ENCODE results near the gene SDR9C7. TPM values are rescaled to one million over a fixed set of nuclear protein-coding genes. Genes with fewer than 3 reads are reported as not detected.
"Not testable (repeated sequence)": the region's sequence is repeated elsewhere in the genome, so short reads cannot be mapped to it uniquely, and the experiment has no call there.

Gene SDR9C7
- total RNA-seq, 2 donors from 2014 or later, result not detected

GRCh38 chr12:56979628-56980027 is 45.4 kb upstream of the SDR9C7 start:
- Histone ChIP-seq H3K9me3 (no peaks in the 10 kb centered on the region), H3K27me3 (no peaks in the 10 kb centered on the region), H3K27ac (no peak overlapping the region), H3K36me3 (no peaks in the 10 kb centered on the region), H3K4me3 (no peak overlapping the region), H3K9ac (ENCODE audit: low read depth in 2 of 2, low read length in 2 of 2) (no peak overlapping the region), H3K4me1 (no peaks in the 10 kb centered on the region)
- TF ChIP-seq, protein P1, sequence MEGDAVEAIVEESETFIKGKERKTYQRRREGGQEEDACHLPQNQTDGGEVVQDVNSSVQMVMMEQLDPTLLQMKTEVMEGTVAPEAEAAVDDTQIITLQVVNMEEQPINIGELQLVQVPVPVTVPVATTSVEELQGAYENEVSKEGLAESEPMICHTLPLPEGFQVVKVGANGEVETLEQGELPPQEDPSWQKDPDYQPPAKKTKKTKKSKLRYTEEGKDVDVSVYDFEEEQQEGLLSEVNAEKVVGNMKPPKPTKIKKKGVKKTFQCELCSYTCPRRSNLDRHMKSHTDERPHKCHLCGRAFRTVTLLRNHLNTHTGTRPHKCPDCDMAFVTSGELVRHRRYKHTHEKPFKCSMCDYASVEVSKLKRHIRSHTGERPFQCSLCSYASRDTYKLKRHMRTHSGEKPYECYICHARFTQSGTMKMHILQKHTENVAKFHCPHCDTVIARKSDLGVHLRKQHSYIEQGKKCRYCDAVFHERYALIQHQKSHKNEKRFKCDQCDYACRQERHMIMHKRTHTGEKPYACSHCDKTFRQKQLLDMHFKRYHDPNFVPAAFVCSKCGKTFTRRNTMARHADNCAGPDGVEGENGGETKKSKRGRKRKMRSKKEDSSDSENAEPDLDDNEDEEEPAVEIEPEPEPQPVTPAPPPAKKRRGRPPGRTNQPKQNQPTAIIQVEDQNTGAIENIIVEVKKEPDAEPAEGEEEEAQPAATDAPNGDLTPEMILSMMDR (IDR thresholded peaks at IDR 0.05), result no peak
- intact Hi-C loops (cut with DNase I), result no loop called here
- no peak for DNase-seq

DNA sequence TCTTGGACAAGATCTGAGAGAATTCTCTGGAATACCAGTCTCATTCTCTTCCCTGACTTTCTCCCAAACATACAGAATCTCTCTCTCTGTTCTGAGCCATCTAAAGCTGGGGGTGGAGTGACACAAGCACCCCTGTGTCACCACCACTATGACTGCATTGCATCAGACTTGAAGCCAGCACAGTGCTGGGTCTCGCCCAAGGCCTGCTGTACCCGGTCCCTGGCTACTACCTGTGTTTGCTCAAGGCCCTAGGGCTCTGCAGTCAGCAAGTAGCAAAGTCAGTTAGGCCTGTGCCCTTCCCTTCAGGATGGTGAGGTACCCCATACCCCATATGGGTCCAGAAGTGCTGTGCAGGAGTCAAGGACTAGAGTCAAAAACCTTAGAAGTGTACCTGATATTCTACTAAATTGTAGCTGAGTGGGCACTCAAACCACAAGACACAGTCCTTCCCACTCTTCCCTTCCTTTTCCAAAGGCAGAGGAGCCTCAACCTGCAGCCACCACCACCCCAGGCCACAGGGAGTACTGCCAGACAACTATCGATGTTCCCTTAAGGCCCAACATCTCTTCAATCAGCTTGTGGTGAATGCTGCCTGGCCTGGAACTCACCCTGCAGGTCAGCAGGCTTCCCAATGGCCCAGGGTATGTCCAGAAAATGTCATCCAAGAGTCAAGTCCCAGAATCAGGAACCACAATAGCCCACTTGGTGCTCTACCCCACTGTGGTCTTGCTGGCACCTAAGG is 44.4 kb upstream of the SDR9C7 start:
- Histone ChIP-seq H3K27ac (no peak overlapping the region), H3K27me3 (no peaks in the 10 kb centered on the region), H3K9ac (ENCODE audit: low read depth in 2 of 2, low read length in 2 of 2) (no peak overlapping the region), H3K4me3 (no peak overlapping the region), H3K9me3 (no peaks in the 10 kb centered on the region), H3K36me3 (no peaks in the 10 kb centered on the region), H3K4me1 (no peaks in the 10 kb centered on the region)
- TF ChIP-seq, protein P1 (IDR thresholded peaks at IDR 0.05), result no peak
- intact Hi-C loops (cut with DNase I), result no loop called here
- DNase-seq, result no peak

DNA sequence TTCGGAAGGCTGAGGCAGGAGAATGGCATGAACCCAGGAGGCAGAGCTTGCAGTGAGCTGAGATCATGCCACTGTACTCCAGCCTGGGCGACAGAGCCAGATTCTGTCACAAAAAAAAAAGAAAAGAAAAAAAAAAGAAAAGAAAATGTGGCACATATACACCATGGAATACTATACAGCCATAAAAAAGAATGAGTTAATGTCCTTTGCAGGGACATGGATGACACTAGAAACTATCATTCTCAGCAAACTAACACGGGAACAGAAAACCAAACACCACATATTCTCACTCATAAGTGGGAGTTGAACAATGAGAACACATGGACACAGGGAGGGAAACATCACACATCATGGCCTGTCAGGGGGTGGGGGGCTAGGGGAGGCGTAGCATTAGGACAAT is 43.2 kb upstream of the SDR9C7 start:
- H3K9ac ChIP-seq (ENCODE audit: low read depth in 2 of 2, low read length in 2 of 2); H3K27me3 ChIP-seq; intact Hi-C loops (cut with DNase I); H3K4me1 ChIP-seq; DNase-seq; H3K36me3 ChIP-seq; H3K27ac ChIP-seq; H3K4me3 ChIP-seq; H3K9me3 ChIP-seq: not testable (repeated sequence)

GRCh38 chr12:56974224-56974623 is 40.0 kb upstream of the SDR9C7 start:
- H3K9ac ChIP-seq (ENCODE audit: low read depth in 2 of 2, low read length in 2 of 2); H3K27ac ChIP-seq; H3K27me3 ChIP-seq; H3K9me3 ChIP-seq; intact Hi-C loops (cut with DNase I); H3K4me1 ChIP-seq; H3K36me3 ChIP-seq; DNase-seq; H3K4me3 ChIP-seq: not testable (repeated sequence)

- H3K27ac ChIP-seq; H3K4me1 ChIP-seq; H3K9me3 ChIP-seq; H3K27me3 ChIP-seq; DNase-seq; intact Hi-C loops (cut with DNase I); H3K36me3 ChIP-seq; H3K4me3 ChIP-seq; H3K9ac ChIP-seq (ENCODE audit: low read depth in 2 of 2, low read length in 2 of 2): not testable (repeated sequence)
Observed at GRCh38 chr12:56968910-56969309, 34.7 kb upstream of the SDR9C7 start.

GRCh38 chr12:56965997-56966642 is 31.9 kb upstream of the SDR9C7 start:
- intact Hi-C loops (cut with DNase I); H3K27me3 ChIP-seq; H3K4me3 ChIP-seq; H3K4me1 ChIP-seq; H3K9ac ChIP-seq (ENCODE audit: low read depth in 2 of 2, low read length in 2 of 2); H3K9me3 ChIP-seq; H3K27ac ChIP-seq; DNase-seq; H3K36me3 ChIP-seq: not testable (repeated sequence)

GRCh38 chr12:56965124-56965523 is 30.9 kb upstream of the SDR9C7 start:
- H3K9me3 ChIP-seq; DNase-seq; intact Hi-C loops (cut with DNase I); H3K36me3 ChIP-seq; H3K27ac ChIP-seq; H3K27me3 ChIP-seq; H3K4me3 ChIP-seq; H3K4me1 ChIP-seq; H3K9ac ChIP-seq (ENCODE audit: low read depth in 2 of 2, low read length in 2 of 2): not testable (repeated sequence)

GRCh38 chr12:56963557-56963956 is 29.3 kb upstream of the SDR9C7 start:
- H3K4me1 ChIP-seq, H3K27ac ChIP-seq: not testable (repeated sequence)

GRCh38 chr12:56962247-56962646 is 28.0 kb upstream of the SDR9C7 start:
- H3K4me1 ChIP-seq; H3K9ac ChIP-seq (ENCODE audit: low read depth in 2 of 2, low read length in 2 of 2); DNase-seq; H3K4me3 ChIP-seq; H3K27me3 ChIP-seq; H3K27ac ChIP-seq; intact Hi-C loops (cut with DNase I); H3K9me3 ChIP-seq; H3K36me3 ChIP-seq: not testable (repeated sequence)

More at GRCh38 chr12:56963557-56963956, 29.3 kb upstream of the SDR9C7 start:
- DNase-seq; H3K36me3 ChIP-seq; H3K9ac ChIP-seq (ENCODE audit: low read depth in 2 of 2, low read length in 2 of 2); H3K9me3 ChIP-seq; H3K27me3 ChIP-seq; H3K4me3 ChIP-seq; intact Hi-C loops (cut with DNase I): not testable (repeated sequence)
